HG03108 (cell line): ENCODE results near the gene SP100.
"Not testable (repeated sequence)": the region's sequence is repeated elsewhere in the genome, so short reads cannot be mapped to it uniquely, and the experiment has no call there.

Source experiments
- ATAC-seq: cut with Tn5 transposase; IDR thresholded peaks from one replicate; pipeline ENCODE4 v1.9.1; 2021; ENCODE audit warnings: moderate library complexity; ENCODE audit not compliant: unreplicated experiment

SP100 gene

DNA sequence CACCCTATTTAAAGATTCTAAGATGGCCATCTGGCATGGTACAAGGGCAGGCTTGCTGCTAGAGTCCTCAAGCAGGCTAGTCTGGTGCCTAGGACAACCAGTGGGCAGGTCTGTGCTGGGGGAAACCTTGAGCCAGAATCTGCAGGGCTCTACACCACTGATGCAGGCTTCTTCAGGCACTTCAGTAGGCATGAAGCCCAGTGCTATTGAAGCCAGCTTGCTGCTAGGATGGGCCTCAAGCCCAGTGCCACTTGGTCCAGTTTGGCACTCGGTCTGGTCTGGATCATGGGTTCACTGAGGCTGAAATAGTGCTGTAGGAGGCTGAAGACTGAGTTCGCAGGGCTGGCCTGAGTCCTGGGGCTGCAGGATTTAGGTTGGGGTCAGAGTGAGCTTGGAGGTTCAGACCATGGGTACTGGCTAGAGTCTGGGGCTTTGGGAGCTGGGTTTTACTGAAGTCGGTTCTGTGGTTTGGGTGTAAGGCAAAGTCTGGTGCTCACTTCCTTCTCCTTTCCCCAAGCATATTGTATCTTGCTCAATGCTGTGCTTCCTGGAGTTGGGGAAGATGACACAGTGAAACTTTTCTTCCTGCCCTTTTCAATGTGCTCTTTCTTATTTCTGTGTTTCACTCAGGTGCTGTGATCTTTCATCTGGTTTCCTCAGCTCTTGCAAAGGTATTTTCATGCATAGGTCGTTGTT is 41.2 kb downstream of the SP100 start:
- ATAC-seq, result no peak

GRCh38 chr2:230457793-230458192 is 41.8 kb downstream of the SP100 start:
- no peak for ATAC-seq

- no peak for ATAC-seq
Observed at GRCh38 chr2:230459216-230459615, 43.2 kb downstream of the SP100 start.

- ATAC-seq, result no peak
Observed at GRCh38 chr2:230471074-230471473, 55.1 kb downstream of the SP100 start.

GRCh38 chr2:230472621-230473018 is 56.6 kb downstream of the SP100 start:
- no peak for ATAC-seq

DNA sequence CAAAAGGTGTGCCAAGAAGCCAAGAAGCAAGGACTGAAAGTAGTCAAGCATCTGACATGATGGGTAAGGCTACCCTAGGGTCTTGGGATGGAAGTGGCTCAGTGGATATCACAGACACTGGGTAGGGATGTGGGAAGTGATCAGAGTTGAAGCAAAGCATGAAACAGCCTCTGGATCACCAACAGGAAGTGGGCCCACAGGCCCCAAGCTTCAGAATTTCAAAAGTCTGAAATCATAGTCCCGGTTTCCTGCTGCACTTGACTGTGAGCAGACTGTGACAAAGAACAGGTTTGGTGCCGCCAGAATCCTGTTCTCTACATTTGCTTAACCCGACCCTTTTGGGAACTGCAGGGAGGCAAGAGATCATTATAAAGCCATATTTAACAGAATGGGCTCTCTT is 57.4 kb downstream of the SP100 start:
- no peak for ATAC-seq

GRCh38 chr2:230475143-230475542 is 59.1 kb downstream of the SP100 start:
- no peak for ATAC-seq

DNA sequence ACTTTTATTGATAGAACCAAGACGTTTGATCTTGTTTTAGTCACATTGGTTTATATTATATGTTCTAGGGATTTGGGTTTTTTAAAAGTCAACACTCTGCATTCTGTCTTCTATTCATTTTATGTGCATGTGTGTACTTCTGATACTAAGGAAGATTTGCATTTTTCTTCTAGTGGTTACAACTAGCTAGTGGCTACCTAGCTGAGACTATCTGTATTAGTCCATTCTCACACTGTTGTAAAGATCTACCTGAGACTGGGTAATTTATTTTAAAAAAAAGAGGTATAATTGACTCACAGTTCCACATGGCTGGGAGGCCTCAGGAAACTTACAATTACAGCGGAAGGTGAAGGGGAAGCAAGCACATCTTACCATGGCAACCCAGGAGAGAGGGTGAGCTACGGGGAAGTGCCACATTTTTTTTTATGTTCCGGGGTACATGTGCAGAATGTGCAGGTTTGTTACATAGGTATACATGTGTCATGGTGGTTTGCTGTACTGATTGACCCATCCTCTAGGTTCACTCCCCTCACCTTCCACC is 69.9 kb downstream of the SP100 start:
- ATAC-seq, result no peak

DNA sequence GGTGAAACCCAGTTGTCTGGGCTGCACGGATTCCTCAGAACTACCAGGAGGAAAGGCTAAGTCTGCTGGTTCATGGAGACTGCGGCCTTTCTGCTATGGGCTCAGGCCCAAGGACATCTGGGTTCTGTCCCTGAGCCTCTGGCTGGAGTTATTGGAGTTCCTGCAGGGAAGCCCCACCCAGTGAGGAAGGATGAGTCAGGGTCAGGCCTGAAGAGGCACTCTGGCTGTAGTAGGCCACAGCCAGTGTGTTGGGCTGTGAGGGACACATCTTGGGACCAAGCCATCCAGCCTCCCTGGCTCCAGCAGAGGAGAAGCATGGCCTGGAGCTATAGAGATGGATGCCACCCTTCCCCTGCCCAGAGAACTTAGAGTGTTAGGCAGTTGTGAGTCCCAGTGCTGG is 75.2 kb downstream of the SP100 start:
- ATAC-seq, result not testable (repeated sequence)

GRCh38 chr2:230492107-230492506 is 76.1 kb downstream of the SP100 start:
- no peak for ATAC-seq

- no peak for ATAC-seq
Observed at GRCh38 chr2:230494980-230495379, 79.0 kb downstream of the SP100 start.

GRCh38 chr2:230496891-230497290 is 80.9 kb downstream of the SP100 start:
- peak; percentile 68 for ATAC-seq

DNA sequence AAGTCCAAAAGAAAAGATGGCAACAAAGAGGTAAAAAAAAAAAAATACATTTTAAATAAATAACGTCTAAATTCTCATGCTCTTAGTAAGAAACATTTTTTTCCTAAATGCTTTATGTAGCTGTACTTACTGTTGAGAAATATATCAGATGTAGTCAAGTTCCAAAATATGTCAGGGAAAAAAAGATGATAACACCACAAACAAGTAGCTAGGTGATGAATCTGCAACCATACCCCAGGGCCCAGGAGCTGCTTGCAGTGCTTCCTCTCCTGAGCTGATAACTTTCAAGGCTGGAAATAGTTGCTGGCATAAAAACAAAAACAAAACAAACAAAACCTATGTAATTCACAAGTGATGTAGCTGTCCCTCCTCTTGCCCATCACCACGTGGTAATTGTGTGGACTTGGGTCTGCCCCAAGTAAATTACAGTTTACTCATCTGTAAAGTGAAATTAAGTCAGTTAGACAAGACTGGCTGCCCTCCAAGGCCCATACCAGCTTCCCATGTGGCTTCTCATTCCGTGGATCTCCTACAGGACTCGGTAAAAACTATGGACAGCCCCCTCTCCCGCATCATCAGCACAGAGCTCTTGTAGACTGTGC is 82.6 kb downstream of the SP100 start:
- ATAC-seq, result no peak

DNA sequence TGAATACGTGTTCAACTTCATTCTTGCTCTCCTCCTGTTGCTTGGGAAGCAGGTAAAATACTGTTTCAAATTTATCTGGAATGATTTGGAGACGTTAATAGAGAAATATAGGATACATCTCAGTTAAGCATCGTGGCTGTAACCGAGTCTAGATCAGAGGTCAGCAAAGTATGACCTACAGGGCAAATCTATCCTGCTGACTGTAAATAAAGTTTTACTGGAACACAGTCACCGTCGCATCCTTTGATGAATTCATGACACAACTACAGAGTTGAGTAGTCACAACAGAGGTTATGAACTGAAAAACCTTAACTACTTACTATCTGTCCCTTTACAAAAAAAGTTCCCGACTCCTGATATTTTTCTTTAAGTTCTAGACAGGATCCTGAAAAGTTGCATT is 86.6 kb downstream of the SP100 start:
- ATAC-seq, result no peak

DNA sequence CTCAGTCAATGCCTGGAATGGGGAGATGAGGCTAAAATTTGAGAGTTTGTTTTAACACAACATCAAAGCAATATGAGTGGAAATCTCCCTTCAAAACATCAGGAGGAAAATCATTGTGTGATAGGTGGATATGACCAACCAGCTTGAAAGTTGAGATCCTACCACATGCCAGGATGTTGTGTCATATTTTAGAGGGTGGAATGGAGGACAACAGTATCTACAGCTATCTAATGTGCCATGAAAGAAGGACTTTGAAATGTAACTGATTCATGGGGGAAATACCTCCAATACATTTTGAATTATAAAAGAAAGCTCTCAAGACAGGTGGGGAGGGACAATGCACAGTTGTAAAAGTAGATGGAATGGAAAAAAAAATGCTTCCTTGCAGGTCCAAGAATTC is 87.8 kb downstream of the SP100 start:
- no peak for ATAC-seq

GRCh38 chr2:230505162-230505561 is 89.2 kb downstream of the SP100 start:
- peak; percentile 83 for ATAC-seq

DNA sequence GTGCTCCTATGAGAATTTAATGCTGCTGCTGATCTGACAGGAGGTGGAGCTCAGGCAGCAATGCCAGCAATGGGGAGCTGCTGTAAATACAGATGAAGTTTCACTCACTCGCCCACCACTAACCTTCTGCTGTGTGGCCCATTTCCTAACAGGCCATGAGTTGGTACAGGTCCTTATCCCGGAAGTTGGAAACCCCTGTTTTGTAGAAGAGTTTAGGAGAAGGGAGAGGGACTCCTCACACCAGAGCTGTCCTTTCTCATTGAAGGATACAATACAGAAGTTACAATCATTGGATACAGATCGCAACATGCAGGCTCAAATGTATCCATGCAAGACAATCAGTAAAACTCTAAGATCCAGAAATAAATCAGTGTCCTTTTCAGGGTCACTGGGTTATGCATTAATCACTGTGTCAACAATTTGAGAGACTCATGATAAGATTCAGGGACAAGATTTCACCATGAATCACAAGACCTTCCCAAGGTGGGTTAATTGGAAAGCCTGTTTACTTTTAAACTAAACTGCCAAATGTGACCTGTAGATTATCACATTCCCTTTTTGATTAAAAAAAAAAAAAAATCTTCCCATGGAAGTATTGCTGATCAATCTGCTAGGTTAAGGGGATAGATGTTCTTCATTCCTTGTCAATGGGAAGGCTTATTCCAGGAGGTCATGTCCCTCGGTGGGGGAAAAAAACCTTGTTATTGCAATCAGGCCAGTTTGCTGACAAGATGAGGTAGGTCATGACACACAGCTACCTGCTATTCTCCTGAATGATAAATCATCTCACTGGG is 97.2 kb downstream of the SP100 start:
- ATAC-seq, result no peak

- no peak for ATAC-seq
Observed at GRCh38 chr2:230520061-230520874, 104.3 kb downstream of the SP100 start.

GRCh38 chr2:230520875-230521155 is 104.8 kb downstream of the SP100 start:
- no peak for ATAC-seq

GRCh38 chr2:230521386-230521785 is 105.4 kb downstream of the SP100 start:
- ATAC-seq, result no peak

GRCh38 chr2:230525682-230526081 is 109.7 kb downstream of the SP100 start:
- no peak for ATAC-seq
